ENCODE results near the gene HSPB8.

The HSPB8 gene

GRCh38 chr12:119222222-119222951 is 43.7 kb downstream of the HSPB8 start:
- Histone ChIP-seq H3K27ac (no peak overlapping the region), H3K36me3 (ENCODE audit: control insufficient read depth, insufficient read depth, low read length) (no peaks in the 10 kb centered on the region), H3K4me1 (no peaks in the 10 kb centered on the region), H3K4me2 (ENCODE audit: low read length) (no peak overlapping the region), H3K9me3 (ENCODE audit: control insufficient read depth, low read length) (no peaks in the 10 kb centered on the region), H3K79me2 (no peaks in the 10 kb centered on the region), H3K27me3 (ENCODE audit: control insufficient read depth, insufficient read depth, low read length) (no peaks in the 10 kb centered on the region), H3K4me3 (ENCODE audit: low read depth, low read length) (no peak overlapping the region), H2AFZ (no peak overlapping the region), H3K9ac (no peak overlapping the region)
- no peak for TF ChIP-seq CTCF (IDR thresholded peaks at IDR 0.05)

- no peak overlapping the region for H3K9ac ChIP-seq
- no peak for TF ChIP-seq CTCF (IDR thresholded peaks at IDR 0.05)
- no peak overlapping the region for H3K27ac ChIP-seq
- no peak overlapping the region for H2AFZ ChIP-seq
- H3K4me3 ChIP-seq (ENCODE audit: low read depth, low read length): no peak overlapping the region
- no peak overlapping the region for H3K4me2 ChIP-seq (ENCODE audit: low read length)
- H3K4me1 ChIP-seq: no peaks in the 10 kb centered on the region
- H3K9me3 ChIP-seq (ENCODE audit: control insufficient read depth, low read length): no peaks in the 10 kb centered on the region
- H3K79me2 ChIP-seq: no peaks in the 10 kb centered on the region
- no peaks in the 10 kb centered on the region for H3K27me3 ChIP-seq (ENCODE audit: control insufficient read depth, insufficient read depth, low read length)
- no peaks in the 10 kb centered on the region for H3K36me3 ChIP-seq (ENCODE audit: control insufficient read depth, insufficient read depth, low read length)
These were observed 46.7 kb downstream of the HSPB8 start for GRCh38 chr12:119225454-119225853.

GRCh38 chr12:119227292-119227691 is 48.6 kb downstream of the HSPB8 start:
- H3K79me2 ChIP-seq: no peaks in the 10 kb centered on the region
- H3K9me3 ChIP-seq (ENCODE audit: control insufficient read depth, low read length): no peaks in the 10 kb centered on the region
- no peak overlapping the region for H3K4me2 ChIP-seq (ENCODE audit: low read length)
- H3K9ac ChIP-seq: no peak overlapping the region
- TF ChIP-seq CTCF (IDR thresholded peaks at IDR 0.05): no peak
- no peaks in the 10 kb centered on the region for H3K4me1 ChIP-seq
- no peak overlapping the region for H2AFZ ChIP-seq
- H3K27me3 ChIP-seq (ENCODE audit: control insufficient read depth, insufficient read depth, low read length): no peaks in the 10 kb centered on the region
- H3K27ac ChIP-seq: no peak overlapping the region
- no peak overlapping the region for H3K4me3 ChIP-seq (ENCODE audit: low read depth, low read length)
- H3K36me3 ChIP-seq (ENCODE audit: control insufficient read depth, insufficient read depth, low read length): no peaks in the 10 kb centered on the region

- Histone ChIP-seq H3K79me2 (no peaks in the 10 kb centered on the region), H3K36me3 (ENCODE audit: control insufficient read depth, insufficient read depth, low read length) (no peaks in the 10 kb centered on the region), H3K4me3 (ENCODE audit: low read depth, low read length) (no peak overlapping the region), H2AFZ (no peak overlapping the region), H3K27me3 (ENCODE audit: control insufficient read depth, insufficient read depth, low read length) (no peaks in the 10 kb centered on the region), H3K4me1 (no peaks in the 10 kb centered on the region), H3K4me2 (ENCODE audit: low read length) (no peak overlapping the region), H3K9ac (no peak overlapping the region), H3K27ac (no peak overlapping the region), H3K9me3 (ENCODE audit: control insufficient read depth, low read length) (no peaks in the 10 kb centered on the region)
- no peak for TF ChIP-seq CTCF (IDR thresholded peaks at IDR 0.05)
These were observed 50.5 kb downstream of the HSPB8 start for GRCh38 chr12:119229205-119229604.

- Histone ChIP-seq H3K4me3 (ENCODE audit: low read depth, low read length) (no peak overlapping the region), H3K27me3 (ENCODE audit: control insufficient read depth, insufficient read depth, low read length) (no peaks in the 10 kb centered on the region), H3K36me3 (ENCODE audit: control insufficient read depth, insufficient read depth, low read length) (no peaks in the 10 kb centered on the region), H3K79me2 (no peaks in the 10 kb centered on the region), H3K4me1 (no peaks in the 10 kb centered on the region), H3K9ac (no peak overlapping the region), H3K9me3 (ENCODE audit: control insufficient read depth, low read length) (no peaks in the 10 kb centered on the region), H2AFZ (no peak overlapping the region), H3K27ac (no peak overlapping the region), H3K4me2 (ENCODE audit: low read length) (peak overlapping the region; percentile 17)
- no peak for TF ChIP-seq CTCF (IDR thresholded peaks at IDR 0.05)
These were observed 51.1 kb downstream of the HSPB8 start for GRCh38 chr12:119229837-119230236.

Measured in parathyroid adenoma (tissue), 2 donors.